HCT116 (cell line): ENCODE results near the gene ADAM30. TPM values are rescaled to one million over a fixed set of nuclear protein-coding genes. Genes with fewer than 3 reads are reported as not detected.

Experiments used
- ATAC-seq: fragments of 200-7000 bp; cut with Tn5 transposase; 2 replicates; pipeline ENCODE4 v1.9.1; 2020; ENCODE audit warnings: mild to moderate bottlenecking, moderate library complexity
- BruUV-seq: library from RNA; stranded (reverse); fragments of 400-500 nt; replicated peaks from 2 replicates; lab custom pipeline; 2021; lab: Mats Ljungman, UMichigan
- CTCF ChIA-PET: fragments of 300-600 bp; sonication (Branson Sonifier 250); formaldehyde crosslinking; loops from one replicate; lab custom pipeline; 2021; ENCODE audit warnings: antibody characterized with exemption; lab: Charles Lee
- POLR2A ChIA-PET: fragments of 300-600, 350-600 bp; sonication (Branson Sonifier 250); formaldehyde crosslinking; loops from one replicate; lab custom pipeline; 2021; ENCODE audit warnings: antibody characterized with exemption; lab: Charles Lee
- RAD21 ChIA-PET, 2 experiments: fragments of 300-600 bp; sonication (Branson Sonifier 250); formaldehyde crosslinking; loops; one replicate each; lab custom pipeline; 2023; ENCODE audit warnings: low total read pairs in 2 of 2; ENCODE audit not compliant: uncharacterized antibody in 2 of 2, unreplicated experiment in 2 of 2, low non-redundant PET in 1 of 2; lab: Charles Lee
- DNase-seq: peaks from one replicate; pipeline ENCODE4 v3.0.0-alpha.2; 2010; ENCODE audit warnings: low read depth, low spot score
- H2AFZ ChIP-seq: fragments of 200-600 bp; shearing (Covaris generic), sonication (generic); 2 replicates; pipeline ENCODE4 v1.6.1; 2017; ENCODE audit warnings: low read depth, mixed run types, mixed read lengths, antibody characterized with exemption, low read length; ENCODE audit not compliant: poor library complexity, severe bottlenecking
- H3K27ac ChIP-seq: 2 replicates; pipeline ENCODE4 v1.5.1; 2012; ENCODE audit warnings: low read depth, low read length
- H3K27me3 ChIP-seq: fragments of 200-600 bp; sonication (generic); 2 replicates; pipeline ENCODE4 v1.6.1; 2016; ENCODE audit warnings: mixed run types, low read length, mixed read lengths; ENCODE audit not compliant: insufficient read depth
- H3K36me3 ChIP-seq, 2 experiments: fragments of 200-500 bp in 1 of 2; fragments of 200-600 bp in 1 of 2; sonication (Bioruptor generic) in 1 of 2; sonication (generic) in 1 of 2; 2 replicates each; pipeline versions ENCODE4 v1.5.1 to v1.6.1; 2014 to 2016; ENCODE audit warnings: low read length in 2 of 2, inconsistent platforms in 1 of 2, mixed read lengths in 1 of 2, mixed run types in 1 of 2; ENCODE audit not compliant: insufficient read depth in 2 of 2, control insufficient read depth in 1 of 2
- H3K4me1 ChIP-seq, 2 experiments: fragments of 200-600 bp in 1 of 2; sonication (generic) in 1 of 2; 2 replicates each; pipeline versions ENCODE4 v1.5.1 to v1.6.1; 2012 to 2017; ENCODE audit warnings: low read length in 2 of 2, inconsistent platforms in 1 of 2, mild to moderate bottlenecking in 1 of 2, mixed read lengths in 1 of 2, mixed run types in 1 of 2, moderate library complexity in 1 of 2; ENCODE audit not compliant: insufficient read depth in 2 of 2, control insufficient read depth in 1 of 2
- H3K4me2 ChIP-seq: fragments of 200-600 bp; sonication (generic); 2 replicates; pipeline ENCODE4 v1.6.1; 2017; ENCODE audit warnings: mixed run types, low read length, mixed read lengths
- H3K4me3 ChIP-seq, 2 experiments: fragments of 200-600 bp in 1 of 2; sonication (generic) in 1 of 2; replicated peaks in 1 of 2; 2 replicates each; pipeline ENCODE4 v1.5.1; 2011 to 2016; ENCODE audit warnings: low read length in 2 of 2, control low read depth in 1 of 2, low read depth in 1 of 2, mild to moderate bottlenecking in 1 of 2, mixed read lengths in 1 of 2, mixed run types in 1 of 2
- H3K79me2 ChIP-seq: fragments of 200-600 bp; sonication (generic); 2 replicates; pipeline ENCODE4 v1.6.1; 2017; ENCODE audit warnings: mild to moderate bottlenecking, mixed run types, low read length, moderate library complexity, mixed read lengths; ENCODE audit not compliant: insufficient read depth
- H3K9ac ChIP-seq: fragments of 200-600 bp; sonication (generic); 2 replicates; pipeline ENCODE4 v1.6.1; 2016; ENCODE audit warnings: low read length, mixed read lengths
- H3K9me2 ChIP-seq: fragments of 200-600 bp; sonication (generic), shearing (Covaris generic); 2 replicates; pipeline ENCODE4 v1.6.1; 2017; ENCODE audit warnings: mixed run types, mild to moderate bottlenecking, moderate library complexity; ENCODE audit not compliant: insufficient read depth
- H3K9me3 ChIP-seq, 2 experiments: fragments of 200-500 bp in 1 of 2; fragments of 200-600 bp in 1 of 2; sonication (Bioruptor generic) in 1 of 2; sonication (generic) in 1 of 2; 2 replicates each; pipeline ENCODE4 v1.6.1; 2014 to 2017; ENCODE audit warnings: low read length in 2 of 2, mixed read lengths in 2 of 2, inconsistent platforms in 1 of 2, low read depth in 1 of 2, mild to moderate bottlenecking in 1 of 2, mixed run types in 1 of 2, moderate library complexity in 1 of 2; ENCODE audit not compliant: control insufficient read depth in 1 of 2, insufficient read depth in 1 of 2
- H4K20me1 ChIP-seq: fragments of 200-600 bp; sonication (generic), shearing (Covaris generic); 2 replicates; pipeline ENCODE4 v1.6.1; 2017; ENCODE audit warnings: mixed run types, mild to moderate bottlenecking, moderate library complexity; ENCODE audit not compliant: insufficient read depth
- ATF3 ChIP-seq: IDR thresholded peaks from 2 replicates; pipeline ENCODE4 v1.6.1; 2012
- ELF1 ChIP-seq: IDR thresholded peaks from 2 replicates; pipeline ENCODE4 v1.6.1; 2012; ENCODE audit warnings: low read depth, borderline replicate concordance
- EZH2 ChIP-seq: fragments of 200-600 bp; sonication (generic); IDR thresholded peaks from 2 replicates; pipeline ENCODE4 v1.6.1; 2017; ENCODE audit warnings: antibody characterized with exemption, mixed run types
- JUND ChIP-seq: IDR thresholded peaks from 2 replicates; pipeline ENCODE4 v1.6.1; 2012
- POLR2A ChIP-seq: IDR thresholded peaks from 2 replicates; pipeline ENCODE4 v1.7.0; 2011; ENCODE audit warnings: borderline replicate concordance; ENCODE audit not compliant: insufficient read depth, insufficient read length; ENCODE audit errors: extremely low read depth
- POLR2AphosphoS5 ChIP-seq: IDR thresholded peaks from 2 replicates; pipeline ENCODE4 v1.6.1; 2011; ENCODE audit warnings: mild to moderate bottlenecking, low read depth, low read length, moderate library complexity
- RAD21 ChIP-seq: IDR thresholded peaks from 2 replicates; pipeline ENCODE4 v1.6.1; 2012; ENCODE audit warnings: low read depth, mild to moderate bottlenecking
- SIN3A ChIP-seq: IDR thresholded peaks from 2 replicates; pipeline ENCODE4 v1.6.1; 2012; ENCODE audit warnings: low read depth
- SRF ChIP-seq: IDR thresholded peaks from 2 replicates; pipeline ENCODE4 v1.6.1; 2012; ENCODE audit warnings: low read depth
- TCF7L2 ChIP-seq: IDR thresholded peaks from 2 replicates; pipeline ENCODE4 v1.7.0; 2011; ENCODE audit warnings: borderline replicate concordance, inconsistent platforms; ENCODE audit not compliant: insufficient read depth, insufficient read length; ENCODE audit errors: extremely low read depth
- YY1 ChIP-seq: IDR thresholded peaks from 2 replicates; pipeline ENCODE4 v1.6.1; 2011; ENCODE audit warnings: low read length, low read depth, moderate library complexity, mild to moderate bottlenecking; ENCODE audit not compliant: insufficient replicate concordance; ENCODE audit errors: extremely low read depth
- ZFX ChIP-seq: fragments of 450-650 bp; IDR thresholded peaks from 2 replicates; pipeline ENCODE4 v1.6.1; 2017
- intact Hi-C: fragments of 100-400 bp; cut with micrococcal nuclease; formaldehyde crosslinking; loops from 2 replicates; pipeline ENCODE4 v1.10.0; 2022
- total RNA-seq: library from RNA; stranded (reverse); gene quantifications from one replicate; pipeline ENCODE4 v1.2.1, GENCODE V29; 2021; ENCODE audit not compliant: unreplicated experiment
- TF ChIP-seq, protein P1 (sequence below), 3 experiments: fragments of 200-600 bp in 1 of 3; sonication (generic) in 1 of 3; IDR thresholded peaks in 2 of 3; conservative IDR thresholded peaks in 1 of 3; 2 replicates each; pipeline ENCODE4 v1.5.1; 2012 to 2017; ENCODE audit warnings: low read depth in 2 of 3, low read length in 2 of 3, antibody characterized with exemption in 1 of 3, borderline replicate concordance in 1 of 3, control low read depth in 1 of 3, mild to moderate bottlenecking in 1 of 3, mixed read lengths in 1 of 3, mixed run types in 1 of 3, moderate library complexity in 1 of 3; ENCODE audit not compliant: insufficient read depth in 1 of 3

Gene ADAM30
- total RNA-seq, 1 experiment from 2014 or later: not detected

- no TSS peak for BruUV-seq
- no peaks in the 10 kb centered on the region; a peak in 1 of 4 replicates for H3K4me1 ChIP-seq
- H2AFZ ChIP-seq: no peak overlapping the region
- no peaks in the 10 kb centered on the region for H3K9me3 ChIP-seq
- RAD21 ChIA-PET: no interaction called here
- ATAC-seq (no peak), DNase-seq (no peak)
- no peaks in the 10 kb centered on the region for H3K9me2 ChIP-seq
- no peak overlapping the region for H3K9ac ChIP-seq
- CTCF ChIA-PET: interaction anchor here (2.5 kb wide), 1 partner anchor 12 kb away, joined by 10 read pairs; no protein-coding TSS in a partner anchor
- peaks cover 6% of the 10 kb centered on the region for H3K27me3 ChIP-seq
- intact Hi-C loops: no loop called here
- H3K79me2 ChIP-seq: no peaks in the 10 kb centered on the region
- POLR2A ChIA-PET: no interaction called here
- H4K20me1 ChIP-seq: no peaks in the 10 kb centered on the region
- H3K4me2 ChIP-seq: no peak overlapping the region
- H3K27ac ChIP-seq: no peak overlapping the region
- H3K4me3 ChIP-seq: no peak overlapping the region
- no peaks in the 10 kb centered on the region for H3K36me3 ChIP-seq
- TF ChIP-seq EZH2 (no peak), POLR2A (no peak), YY1 (no peak), ZFX (no peak), RAD21 (no peak), POLR2AphosphoS5 (no peak), JUND (no peak), ELF1 (no peak), TCF7L2 (no peak), SRF (no peak), ATF3 (no peak), SIN3A (no peak)
- TF ChIP-seq, protein P1, sequence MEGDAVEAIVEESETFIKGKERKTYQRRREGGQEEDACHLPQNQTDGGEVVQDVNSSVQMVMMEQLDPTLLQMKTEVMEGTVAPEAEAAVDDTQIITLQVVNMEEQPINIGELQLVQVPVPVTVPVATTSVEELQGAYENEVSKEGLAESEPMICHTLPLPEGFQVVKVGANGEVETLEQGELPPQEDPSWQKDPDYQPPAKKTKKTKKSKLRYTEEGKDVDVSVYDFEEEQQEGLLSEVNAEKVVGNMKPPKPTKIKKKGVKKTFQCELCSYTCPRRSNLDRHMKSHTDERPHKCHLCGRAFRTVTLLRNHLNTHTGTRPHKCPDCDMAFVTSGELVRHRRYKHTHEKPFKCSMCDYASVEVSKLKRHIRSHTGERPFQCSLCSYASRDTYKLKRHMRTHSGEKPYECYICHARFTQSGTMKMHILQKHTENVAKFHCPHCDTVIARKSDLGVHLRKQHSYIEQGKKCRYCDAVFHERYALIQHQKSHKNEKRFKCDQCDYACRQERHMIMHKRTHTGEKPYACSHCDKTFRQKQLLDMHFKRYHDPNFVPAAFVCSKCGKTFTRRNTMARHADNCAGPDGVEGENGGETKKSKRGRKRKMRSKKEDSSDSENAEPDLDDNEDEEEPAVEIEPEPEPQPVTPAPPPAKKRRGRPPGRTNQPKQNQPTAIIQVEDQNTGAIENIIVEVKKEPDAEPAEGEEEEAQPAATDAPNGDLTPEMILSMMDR (IDR thresholded peaks at IDR 0.05 in 2 of 3, conservative IDR thresholded peaks at IDR 0.05 in 1 of 3; ENCODE audit: borderline replicate concordance in 1 of 3, insufficient read depth in 1 of 3, low read depth in 2 of 3, low read length in 2 of 3): no peak
These were observed 13.9 kb downstream of the ADAM30 start for GRCh38 chr1:119882132-119883049.
